D721Med (cell line): ENCODE data around the gene SETD9.
A peak's percentile ranks its signal among the peaks of the same experiment; 100 is the strongest.

ENCODE experiments used
- DNase-seq: peaks from one replicate; pipeline ENCODE4 v3.0.0; 2011; ENCODE audit warnings: low spot score; ENCODE audit not compliant: insufficient read length
- FAIRE-seq: peaks from 2 replicates; lab custom pipeline; 2011; peaks lifted over from hg19 to GRCh38; lab: Jason Lieb, UNC
- TF ChIP-seq, protein P1 (sequence below): IDR thresholded peaks from 2 replicates; pipeline ENCODE4 v1.5.1; 2012; ENCODE audit warnings: mild to moderate bottlenecking, control low read depth; ENCODE audit not compliant: insufficient read depth; ENCODE audit errors: missing control alignments

The SETD9 gene

DNA sequence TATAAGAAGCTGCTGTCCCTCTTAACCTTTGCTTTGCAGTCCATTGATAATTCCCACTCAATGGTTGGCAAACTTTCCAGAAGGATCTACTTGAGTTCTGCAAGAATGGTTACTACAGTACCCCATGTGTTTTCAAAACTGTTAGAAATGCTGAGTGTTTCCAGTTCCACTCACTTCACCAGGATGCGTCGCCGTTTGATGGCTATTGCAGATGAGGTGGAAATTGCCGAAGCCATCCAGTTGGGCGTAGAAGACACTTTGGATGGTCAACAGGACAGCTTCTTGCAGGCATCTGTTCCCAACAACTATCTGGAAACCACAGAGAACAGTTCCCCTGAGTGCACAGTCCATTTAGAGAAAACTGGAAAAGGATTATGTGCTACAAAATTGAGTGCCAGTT lies 27.8 kb upstream of the SETD9 start:
- no peak for DNase-seq
- no peak for FAIRE-seq
- TF ChIP-seq, protein P1, sequence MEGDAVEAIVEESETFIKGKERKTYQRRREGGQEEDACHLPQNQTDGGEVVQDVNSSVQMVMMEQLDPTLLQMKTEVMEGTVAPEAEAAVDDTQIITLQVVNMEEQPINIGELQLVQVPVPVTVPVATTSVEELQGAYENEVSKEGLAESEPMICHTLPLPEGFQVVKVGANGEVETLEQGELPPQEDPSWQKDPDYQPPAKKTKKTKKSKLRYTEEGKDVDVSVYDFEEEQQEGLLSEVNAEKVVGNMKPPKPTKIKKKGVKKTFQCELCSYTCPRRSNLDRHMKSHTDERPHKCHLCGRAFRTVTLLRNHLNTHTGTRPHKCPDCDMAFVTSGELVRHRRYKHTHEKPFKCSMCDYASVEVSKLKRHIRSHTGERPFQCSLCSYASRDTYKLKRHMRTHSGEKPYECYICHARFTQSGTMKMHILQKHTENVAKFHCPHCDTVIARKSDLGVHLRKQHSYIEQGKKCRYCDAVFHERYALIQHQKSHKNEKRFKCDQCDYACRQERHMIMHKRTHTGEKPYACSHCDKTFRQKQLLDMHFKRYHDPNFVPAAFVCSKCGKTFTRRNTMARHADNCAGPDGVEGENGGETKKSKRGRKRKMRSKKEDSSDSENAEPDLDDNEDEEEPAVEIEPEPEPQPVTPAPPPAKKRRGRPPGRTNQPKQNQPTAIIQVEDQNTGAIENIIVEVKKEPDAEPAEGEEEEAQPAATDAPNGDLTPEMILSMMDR = no peak

DNA sequence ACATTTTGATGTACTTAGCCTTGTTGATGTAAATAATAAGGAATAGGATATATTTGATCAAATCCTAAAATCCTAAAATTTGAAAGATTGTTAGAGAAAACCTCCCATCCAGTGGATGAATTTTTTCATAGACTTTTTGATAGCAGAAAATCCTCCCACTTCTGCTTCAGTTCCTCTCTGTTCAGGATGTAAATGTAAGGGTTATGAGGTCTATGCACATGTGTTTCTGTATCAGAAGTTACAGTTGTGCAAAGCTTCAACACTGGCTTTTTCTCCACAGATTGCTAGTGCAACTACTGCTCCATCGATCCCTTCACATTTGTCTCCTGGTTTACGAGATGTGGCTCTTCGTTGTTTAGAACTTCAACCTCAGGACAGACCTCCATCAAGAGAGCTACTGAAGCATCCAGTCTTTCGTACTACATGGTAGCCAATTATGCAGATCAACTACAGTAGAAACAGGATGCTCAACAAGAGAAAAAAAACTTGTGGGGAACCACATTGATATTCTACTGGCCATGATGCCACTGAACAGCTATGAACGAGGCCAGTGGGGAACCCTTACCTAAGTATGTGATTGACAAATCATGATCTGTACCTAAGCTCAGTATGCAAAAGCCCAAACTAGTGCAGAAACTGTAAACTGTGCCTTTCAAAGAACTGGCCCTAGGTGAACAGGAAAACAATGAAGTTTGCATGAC lies 16.0 kb upstream of the SETD9 start:
- FAIRE-seq (no peak), DNase-seq (no peak)
- TF ChIP-seq, protein P1 = no peak

DNA sequence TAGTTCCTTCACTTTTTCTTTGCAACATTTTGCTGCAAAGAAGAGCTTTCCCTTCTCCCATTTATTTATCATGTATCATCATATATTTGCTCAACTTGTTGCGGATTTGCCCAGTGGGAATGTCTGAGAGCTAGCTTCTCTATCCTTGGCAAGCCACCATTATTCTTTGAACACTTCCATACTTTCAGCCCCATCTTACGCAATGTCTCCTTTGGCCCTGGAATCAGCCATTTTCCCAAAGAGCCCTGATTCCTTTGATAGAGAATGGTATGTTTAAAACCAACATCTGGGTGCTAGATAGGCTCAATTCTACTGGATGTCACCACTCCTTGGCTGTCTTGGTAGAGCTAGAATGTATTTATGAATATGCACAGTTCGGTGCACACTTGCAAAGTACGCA lies 12.6 kb upstream of the SETD9 start:
- FAIRE-seq (no peak), DNase-seq (no peak)
- TF ChIP-seq, protein P1 = no peak

DNA sequence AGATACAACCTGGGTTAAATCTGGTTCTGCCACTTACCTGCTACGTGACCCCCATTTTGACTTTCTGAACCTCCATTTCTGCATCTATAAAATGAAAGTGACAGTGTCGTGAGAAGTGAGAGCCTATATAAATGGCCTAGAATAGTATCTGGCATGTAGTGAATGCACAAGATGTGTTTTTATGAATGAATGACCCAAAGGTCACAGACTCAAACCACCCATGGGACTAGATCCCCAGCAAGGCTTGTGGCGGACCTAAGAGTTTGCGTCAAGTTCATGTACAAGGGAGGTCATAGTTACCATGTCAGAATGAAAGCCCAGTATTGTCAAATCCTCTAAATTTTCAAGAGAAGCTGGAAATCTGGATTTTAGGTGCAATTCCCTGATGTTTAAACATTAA lies 11.2 kb upstream of the SETD9 start:
- DNase-seq (no peak), FAIRE-seq (no peak)
- TF ChIP-seq, protein P1 = no peak

- DNase-seq (no peak), FAIRE-seq (no peak)
- TF ChIP-seq, protein P1 = no peak
These were observed 9.0 kb upstream of the SETD9 start for GRCh38 chr5:56900395-56900794.

DNA sequence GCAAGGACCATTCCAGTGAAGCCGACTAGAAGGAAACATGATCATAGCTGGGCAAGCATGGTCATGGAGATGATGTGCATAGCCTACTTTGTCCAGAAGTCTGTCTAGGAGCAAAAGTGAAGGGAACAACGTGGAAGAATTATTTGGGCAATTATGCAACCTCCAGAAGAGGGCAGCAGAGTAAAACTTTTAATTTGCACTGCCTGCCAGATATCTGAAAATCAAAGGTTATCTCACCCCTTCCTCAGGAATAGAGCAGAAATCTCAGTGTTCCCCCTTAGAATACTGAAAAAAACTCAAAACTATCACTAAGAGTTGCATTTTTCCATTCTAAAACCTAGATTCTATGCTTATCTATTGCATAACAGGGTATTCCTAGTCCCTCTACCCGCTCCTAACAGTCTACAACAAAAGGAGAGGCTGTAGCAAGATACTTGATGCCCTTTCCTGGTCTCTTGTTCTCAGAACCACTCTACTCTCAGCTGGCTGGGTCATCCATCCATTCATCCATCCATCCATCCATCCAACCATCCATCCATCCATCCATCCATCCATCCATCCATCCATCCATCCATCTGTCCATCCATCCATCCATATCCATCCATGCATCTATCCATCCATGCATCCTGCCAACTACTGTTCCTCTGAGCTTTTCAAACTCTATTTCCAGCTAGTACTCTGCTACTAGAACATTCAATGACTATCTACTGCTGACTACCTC lies 8.4 kb upstream of the SETD9 start:
- no peak for DNase-seq
- TF ChIP-seq, protein P1 = peak; percentile 87
- no peak for FAIRE-seq

DNA sequence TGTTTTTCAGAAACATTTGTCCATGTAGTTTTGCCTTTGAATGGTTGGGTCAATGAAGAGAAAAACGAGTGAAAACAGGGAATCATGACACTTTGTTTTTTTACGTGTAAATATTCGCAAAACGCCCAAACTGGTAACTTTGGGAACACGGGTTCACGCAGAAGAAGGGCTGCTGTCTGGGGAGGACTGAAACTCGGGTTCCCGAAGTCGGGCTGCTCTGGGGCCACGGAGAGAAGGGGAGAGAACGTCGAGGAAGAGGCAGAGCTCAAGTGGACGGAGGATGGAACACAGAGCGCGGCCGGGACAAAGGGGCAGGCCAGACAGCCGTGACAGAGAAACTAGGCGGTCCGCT lies 478 bp upstream of the SETD9 start:
- FAIRE-seq (no peak), DNase-seq (no peak)
- TF ChIP-seq, protein P1 = no peak
